Activated effector memory CD4-positive, alpha-beta T cell treated with Interleukin-2 at 50 U/mL for 16 hours (primary cell): ENCODE results near the gene DIMT1.

Source experiments
- DNase-seq: peaks from one replicate; pipeline ENCODE4 v3.0.0-alpha.2; 2020

Gene DIMT1

GRCh38 chr5:62403411-62404250 is at the start of gene DIMT1:
Gene DIMT1, minus strand, starts transcription at chr5:62403905. Its CDS starts 133 bp downstream, at chr5:62403772.
- DNase-seq: peak; percentile 86

- no peak for DNase-seq
These were observed 46.6 kb upstream of the DIMT1 start for GRCh38 chr5:62450259-62450658.

- no peak for DNase-seq
These were observed 44.8 kb upstream of the DIMT1 start for GRCh38 chr5:62448528-62448927.

GRCh38 chr5:62432621-62433064 is 28.9 kb upstream of the DIMT1 start:
- DNase-seq: no peak

- no peak for DNase-seq
These were observed 28.3 kb upstream of the DIMT1 start for GRCh38 chr5:62431735-62432620.

- DNase-seq: no peak
These were observed 21.1 kb upstream of the DIMT1 start for GRCh38 chr5:62424763-62425162.

GRCh38 chr5:62421414-62421813 is 17.7 kb upstream of the DIMT1 start:
- no peak for DNase-seq

GRCh38 chr5:62419609-62420008 is 15.9 kb upstream of the DIMT1 start:
- DNase-seq: no peak

GRCh38 chr5:62418462-62419076 is 14.9 kb upstream of the DIMT1 start:
- DNase-seq: no peak

- no peak for DNase-seq
These were observed 10.0 kb upstream of the DIMT1 start for GRCh38 chr5:62413711-62414110.

GRCh38 chr5:62412549-62413329 is 9.0 kb upstream of the DIMT1 start, which contains the start of gene IPO11:
Gene IPO11, plus strand, starts transcription at chr5:62412763. Its CDS starts 24,517 bp downstream, at chr5:62437280.
- peak; percentile 98 for DNase-seq

GRCh38 chr5:62395210-62395950 is 8.3 kb downstream of the DIMT1 start:
- DNase-seq: no peak

GRCh38 chr5:62386824-62387223 is 16.9 kb downstream of the DIMT1 start:
- no peak for DNase-seq

GRCh38 chr5:62385816-62386400 is 17.8 kb downstream of the DIMT1 start:
- no peak for DNase-seq

- no peak for DNase-seq
These were observed 18.6 kb downstream of the DIMT1 start for GRCh38 chr5:62385131-62385530.

- no peak for DNase-seq
These were observed 27.6 kb downstream of the DIMT1 start for GRCh38 chr5:62376064-62376463.

- no peak for DNase-seq
These were observed 28.1 kb downstream of the DIMT1 start for GRCh38 chr5:62375627-62376026.

GRCh38 chr5:62374090-62374489 is 29.6 kb downstream of the DIMT1 start:
- no peak for DNase-seq

GRCh38 chr5:62373382-62373781 is 30.3 kb downstream of the DIMT1 start:
- no peak for DNase-seq

GRCh38 chr5:62372600-62372999 is 31.1 kb downstream of the DIMT1 start:
- no peak for DNase-seq

- no peak for DNase-seq
These were observed 32.3 kb downstream of the DIMT1 start for GRCh38 chr5:62371409-62371808.
